GOT3 (cell line): ENCODE data around the gene PCGF5.
A peak's percentile ranks its signal among the peaks of the same experiment; 100 is the strongest.
"Not testable (repeated sequence)": the region's sequence is repeated elsewhere in the genome, so short reads cannot be mapped to it uniquely, and the experiment has no call there.

ENCODE experiments used
- DNase-seq: peaks from one replicate; lab custom pipeline; 2025; ENCODE audit warnings: mixed read lengths; lab: John Stamatoyannopoulos, UW

PCGF5 gene

DNA sequence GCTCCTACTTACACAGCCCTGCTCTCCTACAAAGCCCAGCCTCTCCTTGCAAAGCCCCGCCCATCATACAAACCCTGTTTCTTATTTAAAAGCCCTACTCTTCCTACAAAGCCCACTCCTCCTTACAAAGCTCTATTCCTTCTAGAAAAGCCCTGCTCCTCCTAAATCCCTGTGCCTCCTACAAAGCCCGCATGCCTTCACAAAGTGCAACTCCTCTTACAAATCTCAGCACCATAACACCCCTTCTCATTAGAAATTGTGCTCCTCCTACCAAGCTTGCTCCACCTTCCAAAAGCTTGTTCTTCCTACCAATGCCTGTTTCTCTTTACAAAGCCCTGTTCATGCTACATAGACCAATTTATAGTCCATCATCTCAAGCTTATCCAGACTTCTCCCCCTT lies 66.1 kb downstream of the PCGF5 start:
- DNase-seq: no peak

GRCh38 chr10:91287276-91287675 lies 66.8 kb downstream of the PCGF5 start:
- no peak for DNase-seq

- no peak for DNase-seq
Observed at GRCh38 chr10:91287912-91288311, 67.4 kb downstream of the PCGF5 start.

DNA sequence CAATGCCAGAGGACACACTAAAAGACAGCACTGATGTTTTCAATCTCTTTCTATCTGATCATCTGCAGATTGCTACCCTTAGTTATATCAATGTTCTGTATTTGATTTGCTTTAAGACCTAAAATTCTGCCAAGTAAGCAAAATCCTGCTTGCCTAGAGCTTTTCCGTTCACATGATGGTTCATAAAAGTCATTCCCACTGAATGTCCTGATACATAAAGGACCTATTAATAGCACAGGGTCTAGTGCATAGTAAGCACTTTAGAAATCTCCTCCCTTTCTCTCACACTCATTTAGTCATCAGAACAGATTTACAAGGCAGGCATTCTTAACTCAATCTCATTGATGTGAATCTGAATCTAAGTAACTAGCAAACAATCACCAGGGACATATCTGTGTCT lies 68.8 kb downstream of the PCGF5 start:
- DNase-seq: no peak

DNA sequence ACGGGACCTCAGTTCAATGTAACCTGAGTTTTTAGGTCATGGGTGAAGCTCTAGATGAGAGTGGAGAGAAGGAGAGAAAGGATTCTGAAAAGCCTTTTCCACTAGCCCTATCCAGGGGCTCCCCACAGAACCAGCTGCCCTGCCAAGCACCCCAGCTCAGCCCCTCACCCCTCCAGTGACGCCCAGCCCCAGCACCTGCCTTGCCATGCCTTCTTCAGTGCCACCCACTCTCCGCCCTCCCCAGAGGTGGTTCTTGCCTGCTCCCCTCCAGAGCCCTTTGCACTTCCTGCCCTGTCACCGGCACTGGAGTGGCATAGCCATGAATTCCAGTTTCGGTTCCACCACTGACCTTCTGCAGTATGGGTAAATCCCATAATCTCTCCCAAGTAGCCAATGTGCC lies 70.1 kb downstream of the PCGF5 start:
- no peak for DNase-seq

DNA sequence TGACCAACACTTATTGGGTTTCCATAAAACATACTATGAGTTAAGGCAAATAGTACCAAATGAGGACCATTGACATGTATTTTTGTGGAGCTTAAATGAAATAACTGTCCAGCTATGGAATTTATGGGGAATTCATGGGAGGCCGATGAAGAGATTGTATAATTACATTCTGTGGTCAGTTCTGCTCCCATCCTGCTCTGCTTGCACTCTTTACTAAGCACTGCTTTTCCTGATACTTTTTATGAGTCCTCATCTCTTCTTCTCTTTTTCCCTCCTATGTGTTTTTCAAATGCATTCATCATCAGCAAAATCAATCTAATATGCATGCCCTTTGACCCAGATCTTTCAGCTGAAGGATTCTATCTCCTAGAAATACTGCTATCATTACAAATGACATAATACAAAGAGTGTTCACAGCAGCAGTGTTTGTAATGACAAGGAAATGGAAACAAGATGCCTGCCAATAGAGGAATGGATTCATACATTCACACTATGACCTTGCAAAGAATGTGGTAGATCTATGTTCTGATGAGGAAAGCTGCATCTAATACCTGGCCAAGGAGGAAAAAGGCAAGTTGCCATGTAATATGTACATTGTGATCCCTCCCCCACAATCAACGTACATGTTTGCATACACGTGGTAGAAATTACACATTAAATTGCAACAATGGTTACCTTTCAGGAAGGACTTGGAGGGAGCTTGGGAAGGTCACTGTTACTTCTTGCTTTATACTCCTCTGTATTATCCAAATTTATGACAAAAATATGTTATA lies 73.9 kb downstream of the PCGF5 start:
- no peak for DNase-seq

- no peak for DNase-seq
Observed at GRCh38 chr10:91295346-91295745, 74.9 kb downstream of the PCGF5 start.

DNA sequence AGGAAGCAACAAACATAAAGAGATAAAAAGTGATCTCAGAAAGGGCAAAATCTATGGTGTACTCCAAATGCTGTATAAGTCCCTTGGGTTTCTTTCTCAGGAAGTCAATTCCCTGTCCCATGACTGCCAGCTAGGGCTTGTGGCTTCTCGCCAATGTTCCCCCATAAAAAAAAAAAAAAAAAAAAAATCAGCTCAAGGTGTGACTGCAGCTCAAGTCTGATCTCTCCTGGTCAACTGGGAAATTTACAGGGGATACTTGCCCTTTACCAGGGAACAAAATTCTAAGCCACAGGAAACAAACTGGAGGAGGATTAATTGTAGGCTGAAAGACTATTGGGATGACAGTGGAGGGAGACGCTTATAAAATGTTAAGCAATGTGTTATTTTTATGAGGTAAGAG lies 76.0 kb downstream of the PCGF5 start:
- no peak for DNase-seq

DNA sequence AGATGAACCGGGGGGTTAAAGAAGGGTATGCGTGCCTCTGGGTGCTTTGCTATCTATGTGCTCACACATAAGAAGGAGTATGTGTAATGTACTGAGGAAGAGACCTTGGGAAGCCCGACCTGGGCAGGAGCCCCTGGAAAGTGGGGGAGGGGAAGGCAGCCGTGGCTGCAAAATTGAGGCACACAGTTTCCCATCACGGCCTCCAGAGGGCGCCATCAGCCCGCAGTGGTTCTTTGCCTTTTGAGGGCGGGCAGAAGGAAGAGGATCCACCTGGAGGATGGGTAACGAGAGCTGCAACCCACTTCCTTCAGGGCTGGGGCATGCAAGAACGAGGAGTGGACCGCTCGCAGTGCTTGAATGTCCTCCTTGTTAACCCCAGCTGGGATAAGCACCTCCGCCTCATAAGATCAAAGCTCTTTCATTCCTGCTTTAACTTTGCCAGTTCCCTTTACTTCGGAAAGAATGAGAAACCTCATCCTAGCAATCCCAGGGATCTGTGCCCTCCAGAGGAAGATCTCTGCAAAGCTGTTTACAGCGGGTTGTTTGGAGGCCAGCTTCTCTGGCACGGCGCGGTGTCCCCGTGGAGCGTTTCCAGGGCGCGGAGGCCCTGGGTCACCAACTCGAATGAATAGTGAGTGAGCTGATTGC lies 77.9 kb downstream of the PCGF5 start:
- peak; percentile 59 for DNase-seq

- no peak for DNase-seq
Observed at GRCh38 chr10:91299999-91300575, 79.6 kb downstream of the PCGF5 start.

- not testable (repeated sequence) for DNase-seq
Observed at GRCh38 chr10:91302946-91303345, 82.5 kb downstream of the PCGF5 start.

DNA sequence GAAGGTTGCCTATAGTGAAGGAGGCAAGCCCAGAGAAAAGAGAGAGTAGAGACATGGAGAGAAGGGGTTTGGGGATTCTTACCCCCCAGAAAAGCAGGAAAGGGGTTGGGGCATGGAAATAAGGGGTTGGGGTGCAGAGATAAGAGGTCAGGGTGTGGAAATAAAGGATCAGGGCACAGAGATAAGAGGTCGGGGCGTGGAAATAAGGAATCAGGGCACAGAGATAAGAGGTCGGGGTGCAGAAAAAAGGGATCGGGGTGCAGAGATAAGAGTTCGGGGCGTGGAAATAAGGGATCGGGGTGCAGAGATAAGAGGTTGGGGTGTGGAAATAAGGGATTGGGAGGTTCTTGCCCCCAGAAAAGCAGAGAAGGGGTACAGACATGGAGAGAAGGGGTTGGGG lies 85.5 kb downstream of the PCGF5 start:
- not testable (repeated sequence) for DNase-seq

- DNase-seq: no peak
Observed at GRCh38 chr10:91307489-91307888, 87.0 kb downstream of the PCGF5 start.

GRCh38 chr10:91309711-91310110 lies 89.2 kb downstream of the PCGF5 start:
- DNase-seq: no peak

DNA sequence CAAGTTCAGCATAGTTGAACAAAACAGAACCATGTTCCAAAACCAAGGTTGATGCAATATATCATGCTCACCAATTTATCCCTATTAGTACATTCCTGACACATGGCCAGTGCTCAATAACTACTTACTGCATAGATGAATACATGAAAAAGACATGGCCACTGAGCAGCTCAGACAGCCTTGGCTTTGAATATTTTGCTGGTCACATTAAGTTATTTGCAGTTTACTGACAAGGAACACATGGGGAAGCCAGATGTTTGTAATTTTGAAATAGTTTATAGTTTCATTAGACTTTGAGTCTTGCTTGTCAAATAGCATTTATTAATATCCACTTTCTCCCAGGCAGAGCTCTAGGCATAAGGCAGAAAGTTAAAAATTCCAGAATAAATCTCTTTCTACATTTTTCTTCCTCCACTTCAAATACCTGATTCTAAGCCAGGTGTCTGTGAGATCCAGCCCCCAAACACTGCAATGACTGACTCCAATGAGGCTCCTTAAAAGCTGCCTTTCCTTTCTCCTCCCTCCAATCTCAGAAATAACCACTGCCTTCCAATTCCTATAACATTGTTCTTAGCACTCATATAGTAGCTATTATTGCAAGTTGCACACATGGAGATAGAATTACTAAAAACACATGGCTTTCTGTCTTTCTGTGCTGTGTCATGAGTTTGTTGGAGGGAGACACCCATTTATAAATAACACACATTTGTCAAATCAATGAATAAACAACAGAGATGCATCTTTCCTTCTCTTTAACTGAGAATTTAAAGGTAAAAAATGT lies 91.3 kb downstream of the PCGF5 start:
- no peak for DNase-seq

- no peak for DNase-seq
Observed at GRCh38 chr10:91312382-91312733, 91.9 kb downstream of the PCGF5 start.

- DNase-seq: no peak
Observed at GRCh38 chr10:91313796-91314485, 93.5 kb downstream of the PCGF5 start.

- no peak for DNase-seq
Observed at GRCh38 chr10:91316486-91316885, 96.0 kb downstream of the PCGF5 start.

GRCh38 chr10:91317541-91317940 lies 97.1 kb downstream of the PCGF5 start:
- no peak for DNase-seq

- no peak for DNase-seq
Observed at GRCh38 chr10:91319336-91319735, 98.9 kb downstream of the PCGF5 start.

DNA sequence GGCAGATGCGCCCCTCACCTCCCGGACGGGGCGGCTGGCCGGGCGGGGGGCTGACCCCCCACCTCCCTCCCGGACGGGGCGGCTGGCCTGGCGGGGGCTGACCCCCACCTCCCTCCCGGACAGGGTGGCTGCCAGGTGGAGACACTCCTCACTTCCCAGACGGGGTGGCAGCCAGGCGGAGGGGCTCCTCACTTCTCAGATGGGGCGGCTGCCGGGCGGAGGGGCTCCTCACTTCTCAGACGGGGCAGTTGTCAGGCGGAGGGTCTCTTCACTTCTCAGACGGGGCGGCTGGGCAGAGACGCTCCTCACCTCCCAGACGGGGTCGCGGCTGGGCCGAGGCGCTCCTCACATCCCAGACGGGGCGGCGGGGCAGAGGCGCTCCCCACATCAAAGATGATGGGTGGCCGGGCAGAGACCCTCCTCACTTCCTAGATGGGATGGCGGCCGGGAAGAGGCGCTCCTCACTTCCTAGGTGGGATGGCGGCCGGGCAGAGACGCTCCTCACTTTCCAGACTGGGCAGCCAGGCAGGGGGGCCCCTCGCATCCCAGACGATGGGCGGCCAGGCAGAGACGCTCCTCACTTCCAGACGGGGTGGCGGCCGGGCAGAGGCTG lies 102.9 kb downstream of the PCGF5 start:
- DNase-seq: not testable (repeated sequence)
